ENCODE data around the gene LRPPRC. TPM values are rescaled to one million over a fixed set of nuclear protein-coding genes. Genes with fewer than 3 reads are reported as not detected.
"Not testable (repeated sequence)": the region's sequence is repeated elsewhere in the genome, so short reads cannot be mapped to it uniquely, and the experiment has no call there.

LRPPRC gene
- total and polyA plus RNA-seq, 2 donors from 2014 or later: 66.2 to 71.3 TPM

DNA sequence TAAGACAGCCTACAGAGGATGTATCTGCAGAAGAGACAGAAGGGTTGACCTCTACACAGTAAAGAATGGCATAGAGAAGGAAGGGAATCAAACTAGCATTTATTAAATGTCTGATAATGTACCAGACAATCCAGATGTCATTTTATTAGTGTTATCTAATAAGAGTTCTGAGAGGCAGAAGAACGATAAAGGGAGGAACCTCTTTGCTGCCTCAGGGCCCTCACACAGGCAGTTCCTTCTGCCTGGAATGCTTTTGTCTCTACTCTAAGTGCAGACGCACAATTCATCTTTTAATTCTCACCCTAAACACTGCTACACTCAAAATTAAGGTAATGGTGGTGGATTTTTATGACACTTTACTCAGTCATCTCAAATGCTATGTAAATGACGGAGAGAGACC, 64.5 kb downstream of the LRPPRC start:
- FAIRE-seq (no peak), DNase-seq (no peak)
- TF ChIP-seq, protein P1, sequence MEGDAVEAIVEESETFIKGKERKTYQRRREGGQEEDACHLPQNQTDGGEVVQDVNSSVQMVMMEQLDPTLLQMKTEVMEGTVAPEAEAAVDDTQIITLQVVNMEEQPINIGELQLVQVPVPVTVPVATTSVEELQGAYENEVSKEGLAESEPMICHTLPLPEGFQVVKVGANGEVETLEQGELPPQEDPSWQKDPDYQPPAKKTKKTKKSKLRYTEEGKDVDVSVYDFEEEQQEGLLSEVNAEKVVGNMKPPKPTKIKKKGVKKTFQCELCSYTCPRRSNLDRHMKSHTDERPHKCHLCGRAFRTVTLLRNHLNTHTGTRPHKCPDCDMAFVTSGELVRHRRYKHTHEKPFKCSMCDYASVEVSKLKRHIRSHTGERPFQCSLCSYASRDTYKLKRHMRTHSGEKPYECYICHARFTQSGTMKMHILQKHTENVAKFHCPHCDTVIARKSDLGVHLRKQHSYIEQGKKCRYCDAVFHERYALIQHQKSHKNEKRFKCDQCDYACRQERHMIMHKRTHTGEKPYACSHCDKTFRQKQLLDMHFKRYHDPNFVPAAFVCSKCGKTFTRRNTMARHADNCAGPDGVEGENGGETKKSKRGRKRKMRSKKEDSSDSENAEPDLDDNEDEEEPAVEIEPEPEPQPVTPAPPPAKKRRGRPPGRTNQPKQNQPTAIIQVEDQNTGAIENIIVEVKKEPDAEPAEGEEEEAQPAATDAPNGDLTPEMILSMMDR (IDR thresholded peaks at IDR 0.05; ENCODE audit: borderline replicate concordance, extremely low read depth, insufficient read depth): no peak
- H3K9me3 ChIP-seq (ENCODE audit: control insufficient read depth in 2 of 3, insufficient read depth in 1 of 3, low read length in 3 of 3): no peaks in the 10 kb centered on the region
- intact Hi-C loops (cut with DNase I): no loop called here
- H3K4me3 ChIP-seq (ENCODE audit: low read length in 3 of 3): no peak overlapping the region
- peaks cover 3 to 10% (median 7%) of the 10 kb centered on the region in 3 donors for H3K36me3 ChIP-seq (ENCODE audit: control insufficient read depth in 2 of 3, insufficient read depth in 3 of 3, low read length in 3 of 3)
- no peak overlapping the region for H3K9ac ChIP-seq (ENCODE audit: low read length in 3 of 3)
- no peak overlapping the region for H3K27ac ChIP-seq (ENCODE audit: low read depth in 2 of 2, low read length in 2 of 2)
- no peaks in the 10 kb centered on the region for H3K27me3 ChIP-seq (ENCODE audit: control insufficient read depth, insufficient read depth, low read length)
- H3K4me1 ChIP-seq (ENCODE audit: control insufficient read depth in 2 of 3, insufficient read depth in 2 of 3, low read depth in 1 of 3, low read length in 3 of 3): no peaks in the 10 kb centered on the region

DNA sequence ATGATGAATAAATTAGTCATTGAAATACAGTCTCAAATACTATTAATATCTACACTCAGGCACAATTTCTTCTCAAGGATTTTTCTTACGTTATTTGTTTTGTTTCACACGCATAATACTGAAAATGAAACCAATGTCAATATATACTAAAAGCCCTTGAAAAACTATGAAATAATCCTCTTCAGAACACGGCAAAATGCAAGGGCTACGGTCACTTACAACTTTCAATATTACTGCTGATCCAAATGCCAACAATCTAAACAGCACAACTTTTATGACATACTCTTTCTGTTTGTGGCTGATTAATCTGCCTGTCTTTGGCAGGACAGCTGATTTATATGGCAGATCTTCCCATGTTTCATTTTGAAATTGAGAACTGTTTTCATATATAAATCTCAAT, 68.3 kb downstream of the LRPPRC start:
- Histone ChIP-seq H3K36me3 (ENCODE audit: control insufficient read depth in 2 of 3, insufficient read depth in 3 of 3, low read length in 3 of 3) (peaks cover 4 to 12% (median 5%) of the 10 kb centered on the region in 3 donors), H3K9ac (ENCODE audit: low read length in 3 of 3) (no peak overlapping the region), H3K4me3 (ENCODE audit: low read length in 3 of 3) (no peak overlapping the region), H3K9me3 (ENCODE audit: control insufficient read depth in 2 of 3, insufficient read depth in 1 of 3, low read length in 3 of 3) (no peaks in the 10 kb centered on the region), H3K27me3 (ENCODE audit: control insufficient read depth, insufficient read depth, low read length) (no peaks in the 10 kb centered on the region), H3K4me1 (ENCODE audit: control insufficient read depth in 2 of 3, insufficient read depth in 2 of 3, low read depth in 1 of 3, low read length in 3 of 3) (no peaks in the 10 kb centered on the region), H3K27ac (ENCODE audit: low read depth in 2 of 2, low read length in 2 of 2) (no peak overlapping the region)
- DNase-seq (no peak), FAIRE-seq (no peak)
- intact Hi-C loops (cut with DNase I): no loop called here
- TF ChIP-seq, protein P1 (IDR thresholded peaks at IDR 0.05; ENCODE audit: borderline replicate concordance, extremely low read depth, insufficient read depth): no peak

GRCh38 chr2:43925431-43925830, 70.4 kb downstream of the LRPPRC start:
- H3K4me3 ChIP-seq (ENCODE audit: low read length in 3 of 3): no peak overlapping the region
- peaks cover 0 to 11% (median 6%) of the 10 kb centered on the region in 3 donors for H3K36me3 ChIP-seq (ENCODE audit: control insufficient read depth in 2 of 3, insufficient read depth in 3 of 3, low read length in 3 of 3)
- no peaks in the 10 kb centered on the region for H3K4me1 ChIP-seq (ENCODE audit: control insufficient read depth in 2 of 3, insufficient read depth in 2 of 3, low read depth in 1 of 3, low read length in 3 of 3)
- FAIRE-seq (no peak), DNase-seq (no peak)
- no peak overlapping the region for H3K27ac ChIP-seq (ENCODE audit: low read depth in 2 of 2, low read length in 2 of 2)
- TF ChIP-seq, protein P1 (IDR thresholded peaks at IDR 0.05; ENCODE audit: borderline replicate concordance, extremely low read depth, insufficient read depth): no peak
- H3K9ac ChIP-seq (ENCODE audit: low read length in 3 of 3): no peak overlapping the region
- H3K27me3 ChIP-seq (ENCODE audit: control insufficient read depth, insufficient read depth, low read length): no peaks in the 10 kb centered on the region
- H3K9me3 ChIP-seq (ENCODE audit: control insufficient read depth in 2 of 3, insufficient read depth in 1 of 3, low read length in 3 of 3): no peaks in the 10 kb centered on the region
- intact Hi-C loops (cut with DNase I): no loop called here

- TF ChIP-seq, protein P1 (IDR thresholded peaks at IDR 0.05; ENCODE audit: borderline replicate concordance, extremely low read depth, insufficient read depth): no peak
- no peak overlapping the region for H3K27ac ChIP-seq (ENCODE audit: low read depth in 2 of 2, low read length in 2 of 2)
- H3K9ac ChIP-seq (ENCODE audit: low read length in 3 of 3): no peak overlapping the region
- no peak for DNase-seq
- no peaks in the 10 kb centered on the region for H3K4me1 ChIP-seq (ENCODE audit: control insufficient read depth in 2 of 3, insufficient read depth in 2 of 3, low read depth in 1 of 3, low read length in 3 of 3)
- no peaks in the 10 kb centered on the region for H3K9me3 ChIP-seq (ENCODE audit: control insufficient read depth in 2 of 3, insufficient read depth in 1 of 3, low read length in 3 of 3)
- H3K36me3 ChIP-seq (ENCODE audit: control insufficient read depth in 2 of 3, insufficient read depth in 3 of 3, low read length in 3 of 3): peaks cover 0 to 11% (median 6%) of the 10 kb centered on the region in 3 donors
- H3K27me3 ChIP-seq (ENCODE audit: control insufficient read depth, insufficient read depth, low read length): no peaks in the 10 kb centered on the region
- no peak overlapping the region for H3K4me3 ChIP-seq (ENCODE audit: low read length in 3 of 3)
- FAIRE-seq: no peak
- intact Hi-C loops (cut with DNase I): no loop called here
Measured at GRCh38 chr2:43924463-43924862, 71.3 kb downstream of the LRPPRC start.

- H3K4me3 ChIP-seq (ENCODE audit: low read length in 3 of 3); DNase-seq; H3K27ac ChIP-seq (ENCODE audit: low read depth in 2 of 2, low read length in 2 of 2); H3K27me3 ChIP-seq (ENCODE audit: control insufficient read depth, insufficient read depth, low read length); H3K4me1 ChIP-seq (ENCODE audit: control insufficient read depth in 2 of 3, insufficient read depth in 2 of 3, low read depth in 1 of 3, low read length in 3 of 3); H3K9ac ChIP-seq (ENCODE audit: low read length in 3 of 3); H3K9me3 ChIP-seq (ENCODE audit: control insufficient read depth in 2 of 3, insufficient read depth in 1 of 3, low read length in 3 of 3); FAIRE-seq; intact Hi-C loops (cut with DNase I): not testable (repeated sequence)
- H3K36me3 ChIP-seq (ENCODE audit: control insufficient read depth in 2 of 3, insufficient read depth in 3 of 3, low read length in 3 of 3): peaks cover 2 to 12% (median 7%) of the 10 kb centered on the region in 3 donors
Measured at GRCh38 chr2:43911136-43911790, 84.5 kb downstream of the LRPPRC start.

Data from kidney (tissue), 14 donors.